ENCODE results near the gene SLC39A11.

DNA sequence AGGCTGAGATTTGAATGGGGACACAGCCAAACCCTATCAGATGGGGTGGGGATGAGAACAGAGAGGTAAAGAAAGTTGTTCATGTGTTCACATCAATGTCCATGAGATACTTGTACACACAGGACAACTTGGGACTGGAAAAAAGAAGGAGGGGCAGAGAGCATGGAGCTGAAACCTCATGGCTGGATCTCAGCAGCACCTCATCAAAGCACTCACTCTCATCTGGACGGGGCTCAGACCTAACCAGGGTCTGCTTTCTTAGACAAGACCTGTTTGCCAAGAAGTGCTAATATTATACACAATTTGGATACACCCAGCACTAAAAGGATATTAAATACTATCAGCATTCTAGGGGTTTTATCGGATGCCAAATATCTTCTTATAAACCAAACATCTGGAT lies 399.8 kb downstream of the SLC39A11 start:
- TF ChIP-seq, protein P1, sequence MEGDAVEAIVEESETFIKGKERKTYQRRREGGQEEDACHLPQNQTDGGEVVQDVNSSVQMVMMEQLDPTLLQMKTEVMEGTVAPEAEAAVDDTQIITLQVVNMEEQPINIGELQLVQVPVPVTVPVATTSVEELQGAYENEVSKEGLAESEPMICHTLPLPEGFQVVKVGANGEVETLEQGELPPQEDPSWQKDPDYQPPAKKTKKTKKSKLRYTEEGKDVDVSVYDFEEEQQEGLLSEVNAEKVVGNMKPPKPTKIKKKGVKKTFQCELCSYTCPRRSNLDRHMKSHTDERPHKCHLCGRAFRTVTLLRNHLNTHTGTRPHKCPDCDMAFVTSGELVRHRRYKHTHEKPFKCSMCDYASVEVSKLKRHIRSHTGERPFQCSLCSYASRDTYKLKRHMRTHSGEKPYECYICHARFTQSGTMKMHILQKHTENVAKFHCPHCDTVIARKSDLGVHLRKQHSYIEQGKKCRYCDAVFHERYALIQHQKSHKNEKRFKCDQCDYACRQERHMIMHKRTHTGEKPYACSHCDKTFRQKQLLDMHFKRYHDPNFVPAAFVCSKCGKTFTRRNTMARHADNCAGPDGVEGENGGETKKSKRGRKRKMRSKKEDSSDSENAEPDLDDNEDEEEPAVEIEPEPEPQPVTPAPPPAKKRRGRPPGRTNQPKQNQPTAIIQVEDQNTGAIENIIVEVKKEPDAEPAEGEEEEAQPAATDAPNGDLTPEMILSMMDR (IDR thresholded peaks at IDR 0.05; ENCODE audit: low read length), result no peak
- TF ChIP-seq EZH2phosphoT487 (IDR thresholded peaks at IDR 0.05; ENCODE audit: low read length) (no peak), EZH2 (optimal IDR thresholded peaks at IDR 0.05; ENCODE audit: low read depth, low read length) (no peak)

All from MM.1S (cell line).